ENCODE results near the gene IL1A.

- no peak for TF ChIP-seq CTCF (IDR thresholded peaks at IDR 0.05)
- no peak for TF ChIP-seq POLR2AphosphoS5 (IDR thresholded peaks at IDR 0.05)
- TF ChIP-seq EP300 (IDR thresholded peaks at IDR 0.05), result no peak
Observed at GRCh38 chr2:112733456-112733855, 50.8 kb downstream of the IL1A start.

Data from esophagus muscularis mucosa (tissue), 4 donors.